Measurements from ENCODE around the gene HOMER3.

HOMER3 gene

GRCh38 chr19:18900700-18901481, 40.1 kb downstream of the HOMER3 start:
- no peak for DNase-seq

GRCh38 chr19:18899624-18900560, 41.1 kb downstream of the HOMER3 start:
- DNase-seq: no peak

- DNase-seq: no peak
Observed at GRCh38 chr19:18898607-18899408, 42.2 kb downstream of the HOMER3 start.

- DNase-seq: no peak
Observed at GRCh38 chr19:18898081-18898606, 42.9 kb downstream of the HOMER3 start.

GRCh38 chr19:18897094-18898029, 43.7 kb downstream of the HOMER3 start:
- DNase-seq: no peak

- no peak for DNase-seq
Observed at GRCh38 chr19:18896421-18896841, 44.6 kb downstream of the HOMER3 start.

- no peak for DNase-seq
Observed at GRCh38 chr19:18895824-18896341, 45.1 kb downstream of the HOMER3 start, which contains the start of gene CERS1. CERS1 (minus strand) TSS chr19:18896158; CDS start chr19:18896072, 86 bp downstream.

GRCh38 chr19:18895038-18895823, 45.8 kb downstream of the HOMER3 start:
- no peak for DNase-seq

GRCh38 chr19:18894254-18895037, 46.6 kb downstream of the HOMER3 start:
- no peak for DNase-seq

GRCh38 chr19:18893587-18894253, 47.3 kb downstream of the HOMER3 start:
- DNase-seq: no peak

- DNase-seq: no peak
Observed at GRCh38 chr19:18889949-18890745, 50.9 kb downstream of the HOMER3 start.

GRCh38 chr19:18886972-18887371, 54.0 kb downstream of the HOMER3 start:
- no peak for DNase-seq

GRCh38 chr19:18883526-18884304, 57.3 kb downstream of the HOMER3 start:
- no peak for DNase-seq

GRCh38 chr19:18881491-18881890, 59.5 kb downstream of the HOMER3 start:
- no peak for DNase-seq

- no peak for DNase-seq
Observed at GRCh38 chr19:18879579-18880373, 61.2 kb downstream of the HOMER3 start.
